Aorta (tissue), 5 donors: ENCODE data around the gene M1AP. TPM values are rescaled to one million over a fixed set of nuclear protein-coding genes. Genes with fewer than 3 reads are reported as not detected.

Experiments used
- ATAC-seq: fragments of 200-7000 bp; cut with Tn5 transposase; one replicate; pipeline ENCODE4 v1.9.1; 2022; ENCODE audit warnings: moderate library complexity; ENCODE audit not compliant: low FRiP score
- DNase-seq, 2 donors: peaks; one replicate each; pipeline ENCODE4 v3.0.0-alpha.2; 2020
- H3K27ac ChIP-seq, 2 donors: one replicate each; pipeline ENCODE4 v1.5.1; 2013; ENCODE audit warnings: low read length in 2 of 2, mild to moderate bottlenecking in 2 of 2, moderate library complexity in 2 of 2, control low read depth in 1 of 2, inconsistent platforms in 1 of 2, low read depth in 1 of 2
- H3K27me3 ChIP-seq, 2 donors: one replicate each; pipeline ENCODE4 v1.6.1; 2013; ENCODE audit warnings: control low read depth in 1 of 2, low read length in 1 of 2, mild to moderate bottlenecking in 1 of 2, moderate library complexity in 1 of 2; ENCODE audit not compliant: insufficient read depth in 2 of 2, control insufficient read depth in 1 of 2
- H3K36me3 ChIP-seq, 2 donors: one replicate each; pipeline ENCODE4 v1.6.1; 2013; ENCODE audit warnings: control low read depth in 1 of 2, low read length in 1 of 2, mild to moderate bottlenecking in 1 of 2; ENCODE audit not compliant: insufficient read depth in 2 of 2, control insufficient read depth in 1 of 2
- H3K4me1 ChIP-seq, 2 donors: one replicate each; pipeline ENCODE4 v1.6.1; 2013; ENCODE audit warnings: low read length in 2 of 2, control low read depth in 1 of 2, mild to moderate bottlenecking in 1 of 2, moderate library complexity in 1 of 2; ENCODE audit not compliant: insufficient read depth in 2 of 2, control insufficient read depth in 1 of 2
- H3K4me3 ChIP-seq, 2 donors: one replicate each; pipeline ENCODE4 v1.5.1; 2013; ENCODE audit warnings: low read length in 2 of 2, control low read depth in 1 of 2, mild to moderate bottlenecking in 1 of 2
- H3K9me3 ChIP-seq: one replicate; pipeline ENCODE4 v1.6.1; 2013; ENCODE audit warnings: mild to moderate bottlenecking, low read length; ENCODE audit not compliant: control insufficient read depth
- WGBS, 2 donors: extraction: QIAGEN DNeasy Blood & Tissue Kit; methylation state at CpG; one replicate each; pipeline ENCODE4 v1.1.7; 2013; 5-methylcytosine and 5-hydroxymethylcytosine counted together
- intact Hi-C, 2 donors: fragments of 100-400 bp; cut with DNase I; formaldehyde crosslinking; loops; one replicate each; pipeline versions ENCODE4 v1.14.2 to v1.15.0; 2022
- polyA plus RNA-seq, 2 donors: library from polyadenylated mRNA; stranded (reverse); fragments of 200-250 nt; gene quantifications; one replicate each; pipeline ENCODE4 v1.2.3, GENCODE V29; 2013
- total RNA-seq, 2 donors: library from RNA; stranded (reverse); fragmentation: NEBNext Ultra II Directional; extraction: Animal tissue kit (Norgen Biotek cat#: 25700); gene quantifications; one replicate each; pipeline ENCODE4 v1.2.1, GENCODE V29; 2021
- donor health status: healthy with polysubstance abuse.
- donor health status: Bipolar disorder and iron deficiency.
- donor health status: DM: no; HTN: no; CAD: no.
- donor health status: DM: no; HTN: no; CAD: no.
- donor health status: DM: yes; HTN: yes; CAD: no.

M1AP gene
- total and polyA plus RNA-seq, 4 donors: 1.3 TPM; not detected in 3

GRCh38 chr2:74596584-74596983 is 51.5 kb downstream of the M1AP start:
- WGBS, 2 donors: 67 to 76% methylated on average over 1 of the region's 1 CpG
- intact Hi-C loops: no loop called here
- no peaks in the 10 kb centered on the region for H3K27me3 ChIP-seq

GRCh38 chr2:74593826-74594772 is 54.0 kb downstream of the M1AP start:
- ATAC-seq (no peak), DNase-seq (no peak)
- Histone ChIP-seq H3K4me3 (no peak overlapping the region), H3K4me1 (no peaks in the 10 kb centered on the region), H3K9me3 (no peaks in the 10 kb centered on the region), H3K27me3 (no peaks in the 10 kb centered on the region), H3K36me3 (no peaks in the 10 kb centered on the region), H3K27ac (no peak overlapping the region)
- WGBS, 2 donors: 74 to 77% methylated on average over 4 of the region's 4 CpGs
- intact Hi-C loops: no loop called here

More at GRCh38 chr2:74596584-74596983, 51.5 kb downstream of the M1AP start:
- ATAC-seq (no peak), DNase-seq (no peak)
- Histone ChIP-seq H3K9me3 (no peaks in the 10 kb centered on the region), H3K4me3 (no peak overlapping the region), H3K4me1 (no peaks in the 10 kb centered on the region), H3K36me3 (no peaks in the 10 kb centered on the region), H3K27ac (no peak overlapping the region)

- DNase-seq: no peak
- no peaks in the 10 kb centered on the region for H3K27me3 ChIP-seq
- H3K4me1 ChIP-seq: peaks cover 0 to under 1% of the 10 kb centered on the region in 2 donors
- H3K36me3 ChIP-seq: no peaks in the 10 kb centered on the region
- no peaks in the 10 kb centered on the region for H3K9me3 ChIP-seq
- ATAC-seq: no peak
- no peak overlapping the region for H3K4me3 ChIP-seq
- H3K27ac ChIP-seq: no peak overlapping the region
- 55 to 64% methylated on average over 2 of the region's 2 CpGs for WGBS, 2 donors
- intact Hi-C loops: loop anchor here in 1 of 2 donors (1.0 to 10.0 kb wide), 2 partner anchors 54 to 105 kb away; partner anchors contain the start of gene TTC31
Observed at GRCh38 chr2:74588664-74589063, 59.5 kb downstream of the M1AP start.

- DNase-seq (peak; percentile 75 to 81), ATAC-seq (peak; percentile 91)
- Histone ChIP-seq H3K4me1 (peaks cover 1 to 3% of the 10 kb centered on the region in 2 donors), H3K9me3 (no peaks in the 10 kb centered on the region), H3K27ac (no peak overlapping the region), H3K27me3 (no peaks in the 10 kb centered on the region), H3K4me3 (no peak overlapping the region), H3K36me3 (no peaks in the 10 kb centered on the region)
- intact Hi-C loops: loop anchor here (1.0 to 10.0 kb wide), 2 partner anchors 53 to 104 kb away; partner anchors contain the start of gene TTC31 (in 2 of the 2)
- 15 to 16% methylated on average over 6 of the region's 6 CpGs for WGBS, 2 donors
Observed at GRCh38 chr2:74587664-74588277, 60.4 kb downstream of the M1AP start.

- Histone ChIP-seq H3K4me3 (no peak overlapping the region), H3K27ac (no peak overlapping the region), H3K27me3 (no peaks in the 10 kb centered on the region), H3K4me1 (peaks cover 1 to 3% of the 10 kb centered on the region in 2 donors), H3K36me3 (no peaks in the 10 kb centered on the region), H3K9me3 (no peaks in the 10 kb centered on the region)
- DNase-seq (peak; percentile 67 to 76), ATAC-seq (no peak)
- intact Hi-C loops: loop anchor here in 1 of 2 donors (10.0 kb wide), 1 partner anchor 51 kb away; no protein-coding TSS in a partner anchor
- WGBS, 2 donors: 60 to 61% methylated on average over 4 of the region's 4 CpGs
Observed at GRCh38 chr2:74585406-74586185, 62.5 kb downstream of the M1AP start.

- intact Hi-C loops: loop anchor here (5.0 to 10.0 kb wide), 3 partner anchors 37 to 57 kb away; partner anchors contain the start of genes AUP1 (in 1 of the 2), DQX1 (in 1 of the 2) and HTRA2 (in 1 of the 2)
- no peak for DNase-seq
- no peaks in the 10 kb centered on the region for H3K9me3 ChIP-seq
- no peak for ATAC-seq
- no peak overlapping the region for H3K4me3 ChIP-seq
- peaks cover 1 to 3% of the 10 kb centered on the region in 2 donors for H3K4me1 ChIP-seq
- 41 to 56% methylated on average over 2 of the region's 2 CpGs for WGBS, 2 donors
- H3K27ac ChIP-seq: no peak overlapping the region
- H3K27me3 ChIP-seq: no peaks in the 10 kb centered on the region
- H3K36me3 ChIP-seq: no peaks in the 10 kb centered on the region
Observed at GRCh38 chr2:74584088-74584645, 64.0 kb downstream of the M1AP start.

GRCh38 chr2:74583504-74583903 is 64.6 kb downstream of the M1AP start:
- Histone ChIP-seq H3K27me3 (no peaks in the 10 kb centered on the region), H3K4me3 (no peak overlapping the region), H3K9me3 (no peaks in the 10 kb centered on the region), H3K4me1 (peaks cover 1 to 3% of the 10 kb centered on the region in 2 donors), H3K27ac (peak overlapping the region in 1 of 2 donors; percentile 37), H3K36me3 (no peaks in the 10 kb centered on the region)
- ATAC-seq (no peak), DNase-seq (no peak)
- intact Hi-C loops: loop anchor here (5.0 to 10.0 kb wide), 3 partner anchors 36 to 56 kb away; partner anchors contain the start of genes AUP1 (in 1 of the 2), DQX1 (in 1 of the 2) and HTRA2 (in 1 of the 2)

- H3K27me3 ChIP-seq: no peaks in the 10 kb centered on the region
- no peaks in the 10 kb centered on the region for H3K36me3 ChIP-seq
- no peak overlapping the region for H3K4me3 ChIP-seq
- intact Hi-C loops: loop anchor here (5.0 to 10.0 kb wide), 3 partner anchors 35 to 55 kb away; partner anchors contain the start of genes AUP1 (in 1 of the 2), DQX1 (in 1 of the 2) and HTRA2 (in 1 of the 2)
- ATAC-seq: no peak
- no peaks in the 10 kb centered on the region for H3K9me3 ChIP-seq
- no peak overlapping the region for H3K27ac ChIP-seq
- 78 to 84% methylated on average over 2 of the region's 2 CpGs for WGBS, 2 donors
- DNase-seq: no peak
- H3K4me1 ChIP-seq: peaks cover 1 to 3% of the 10 kb centered on the region in 2 donors
Observed at GRCh38 chr2:74582184-74582583, 65.9 kb downstream of the M1AP start.
